H1 (cell line): Measurements from ENCODE around the gene ITGA4. TPM values are rescaled to one million over a fixed set of nuclear protein-coding genes. Genes with fewer than 3 reads are reported as not detected.

Experiments
- CBX5 ChIP-seq: fragments of 300-800, 300-1000 bp; sonication (generic); IDR thresholded peaks from 2 replicates; pipeline ENCODE4 v1.7.1; 2016; ENCODE audit warnings: antibody characterized with exemption, low read length, low read depth
- EGR1 ChIP-seq: IDR thresholded peaks from 2 replicates; pipeline ENCODE4 v1.6.1; 2011; ENCODE audit warnings: low read depth, low read length, borderline replicate concordance
- SIX5 ChIP-seq: IDR thresholded peaks from 2 replicates; pipeline ENCODE4 v1.6.1; 2011; ENCODE audit warnings: mild to moderate bottlenecking, low read depth, low read length
- polyA plus RNA-seq, 7 experiments: library from polyadenylated mRNA; depleted of rRNA in 3 of 7; stranded (reverse) in 5 of 7; unstranded in 2 of 7; fragments of >200 nt in 5 of 7; fragments of 200-250 nt in 2 of 7; gene quantifications; 1 replicate in 5 of 7; 2 replicates in 1 of 7; 4 replicates in 1 of 7; pipeline versions ENCODE4 v1.2.1 to v1.2.3, GENCODE V29; 2011 to 2013; ENCODE audit warnings: missing spikeins in 2 of 7, mixed read lengths in 2 of 7
- total RNA-seq: library from RNA; stranded (reverse); fragmentation: NEBNext Ultra II Directional; extraction: Animal tissue kit (Norgen Biotek cat#: 25700); gene quantifications from 2 replicates; pipeline ENCODE4 v1.2.1, GENCODE V29; 2021
- TF ChIP-seq, protein P1 (sequence below): IDR thresholded peaks from 2 replicates; pipeline ENCODE4 v1.6.1; 2011; ENCODE audit warnings: low read length, improper control_type of control experiment
- TF ChIP-seq, protein P2 (sequence below): IDR thresholded peaks from 2 replicates; pipeline ENCODE4 v1.6.1; 2011; ENCODE audit warnings: low read depth, mild to moderate bottlenecking, low read length; ENCODE audit not compliant: insufficient read depth

ITGA4 gene
- total and polyA plus RNA-seq, 2 of the 8 experiments (the other 6 are each of a cell fraction or from before 2014, with no cell fraction given), result 0.60 to 2.1 TPM

DNA sequence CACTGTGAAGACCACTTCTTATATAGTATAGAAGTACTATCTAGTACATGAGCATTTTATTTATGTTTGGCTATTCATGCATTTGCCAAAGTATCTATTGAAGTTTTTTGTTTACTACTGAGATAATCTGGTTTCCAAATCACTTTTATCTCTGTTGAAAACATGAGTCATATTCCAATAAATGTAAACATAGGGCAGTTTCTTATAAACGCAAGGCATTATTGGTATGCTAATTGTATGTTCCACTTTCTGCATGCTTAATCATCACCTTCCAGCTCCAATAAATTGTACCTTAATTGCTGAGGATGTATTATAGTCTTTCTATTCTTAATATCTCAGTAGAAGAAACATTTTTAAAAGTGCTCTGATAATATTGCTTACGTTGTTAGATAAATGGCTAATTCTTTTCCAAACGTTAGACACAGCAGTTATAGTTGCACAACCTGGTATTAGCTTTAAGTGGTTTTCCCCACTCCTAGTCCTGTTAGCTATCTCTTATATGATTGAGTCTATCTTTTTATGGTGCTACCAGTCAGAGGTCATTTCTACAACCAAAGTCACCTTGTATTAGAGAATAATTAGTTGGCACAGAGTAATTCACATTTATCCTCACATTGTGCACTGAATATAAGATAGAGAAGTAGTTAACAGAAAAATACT lies 17.2 kb downstream of the ITGA4 start (continued):
- TF ChIP-seq, protein P1, sequence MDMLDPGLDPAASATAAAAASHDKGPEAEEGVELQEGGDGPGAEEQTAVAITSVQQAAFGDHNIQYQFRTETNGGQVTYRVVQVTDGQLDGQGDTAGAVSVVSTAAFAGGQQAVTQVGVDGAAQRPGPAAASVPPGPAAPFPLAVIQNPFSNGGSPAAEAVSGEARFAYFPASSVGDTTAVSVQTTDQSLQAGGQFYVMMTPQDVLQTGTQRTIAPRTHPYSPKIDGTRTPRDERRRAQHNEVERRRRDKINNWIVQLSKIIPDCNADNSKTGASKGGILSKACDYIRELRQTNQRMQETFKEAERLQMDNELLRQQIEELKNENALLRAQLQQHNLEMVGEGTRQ, result no peak
- TF ChIP-seq, protein P2, sequence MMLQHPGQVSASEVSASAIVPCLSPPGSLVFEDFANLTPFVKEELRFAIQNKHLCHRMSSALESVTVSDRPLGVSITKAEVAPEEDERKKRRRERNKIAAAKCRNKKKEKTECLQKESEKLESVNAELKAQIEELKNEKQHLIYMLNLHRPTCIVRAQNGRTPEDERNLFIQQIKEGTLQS, result no peak
- no peak for TF ChIP-seq SIX5
- TF ChIP-seq CBX5, result no peak
- TF ChIP-seq EGR1, result no peak
- TF ChIP-seq, all 59 proteins: peak for 0
